Measurements from ENCODE around the gene HOXA3. TPM values are rescaled to one million over a fixed set of nuclear protein-coding genes. Genes with fewer than 3 reads are reported as not detected.

Gene HOXA3
- polyA plus RNA-seq, 3 donors = not detected

GRCh38 chr7:27200761-27201579 lies 48.6 kb upstream of the HOXA3 start:
- Mint-ChIP-seq H3K4me1 (peaks cover 61% of the 10 kb centered on the region), H3K36me3 (peaks cover 7 to 23% of the 10 kb centered on the region in 2 donors), H3K27ac (peak overlapping the region in 1 of 7 donors; percentile 62), H3K27me3 (ENCODE audit: low read depth in 3 of 3) (peaks cover 88 to 94% (median 91%) of the 10 kb centered on the region in 3 donors), H3K4me3 (peak overlapping the region; percentile 78 to 95), H3K9me3 (peaks cover 0 to 45% (median 31%) of the 10 kb centered on the region in 7 donors)
- intact Hi-C loops (cut with micrococcal nuclease) = loop anchor here (5.0 to 10.0 kb wide), 3 partner anchors 34 to 894 kb away; partner anchors contain the start of genes EVX1 (in 1 of the 2) and HOXA9 (in 1 of the 2)
- no peak overlapping the region for H3K27ac ChIP-seq (ENCODE audit: low read depth in 1 of 2, low read length in 2 of 2)
- H3K9me3 ChIP-seq (replicated peaks in 1 of 2; ENCODE audit: control insufficient read depth in 1 of 2, insufficient read depth in 1 of 2, low read length in 2 of 2) = peaks cover 0 to 44% of the 10 kb centered on the region in 2 donors
- no peak overlapping the region for H3K9ac ChIP-seq (ENCODE audit: insufficient read depth, low read length, poor library complexity, severe bottlenecking)
- no peaks in the 10 kb centered on the region for H3K79me2 ChIP-seq (ENCODE audit: insufficient read depth, low read length)
- H3K27me3 ChIP-seq (ENCODE audit: control insufficient read depth in 2 of 2, insufficient read depth in 2 of 2, low read length in 2 of 2) = peaks cover 87 to 94% of the 10 kb centered on the region in 2 donors
- 10% methylated on average over 5 of the region's 14 CpGs for whole genome bisulfite sequencing (ENCODE audit: insufficient coverage)
- no peaks in the 10 kb centered on the region for H4K20me1 ChIP-seq (ENCODE audit: insufficient read depth, low read length)
- H3K4me1 ChIP-seq (ENCODE audit: control insufficient read depth in 1 of 2, insufficient read depth in 2 of 2, low read length in 2 of 2) = peaks cover 41 to 48% of the 10 kb centered on the region in 2 donors
- TF ChIP-seq CTCF (IDR thresholded peaks at IDR 0.05) = no peak
- peak overlapping the region in 2 of 3 experiments; percentile 15 to 72 for H3K4me3 ChIP-seq (replicated peaks in 1 of 3; ENCODE audit: low read depth in 2 of 3, low read length in 3 of 3)
- H3K36me3 ChIP-seq (replicated peaks in 1 of 2; ENCODE audit: control insufficient read depth in 1 of 2, insufficient read depth in 2 of 2, low read length in 2 of 2) = no peaks in the 10 kb centered on the region
- DNase-seq = peak; percentile 61 to 74 (median 73)
- peak overlapping the region; percentile 78 for H3K4me2 ChIP-seq (replicated peaks; ENCODE audit: extremely low read depth, low read length, poor library complexity, severe bottlenecking)
- H2AFZ ChIP-seq (ENCODE audit: insufficient read depth, low read depth, low read length, poor library complexity, severe bottlenecking) = peak overlapping the region; percentile 18

- Histone ChIP-seq H3K9me3 (replicated peaks in 1 of 2; ENCODE audit: control insufficient read depth in 1 of 2, insufficient read depth in 1 of 2, low read length in 2 of 2) (peaks cover 0 to 36% of the 10 kb centered on the region in 2 donors), H2AFZ (ENCODE audit: insufficient read depth, low read depth, low read length, poor library complexity, severe bottlenecking) (peak within 1 kb of the TSS; percentile 47), H3K36me3 (replicated peaks in 1 of 2; ENCODE audit: control insufficient read depth in 1 of 2, insufficient read depth in 2 of 2, low read length in 2 of 2) (no peaks in the 10 kb centered on the region), H3K27me3 (ENCODE audit: control insufficient read depth in 2 of 2, insufficient read depth in 2 of 2, low read length in 2 of 2) (peaks cover 87 to 94% of the 10 kb centered on the region in 2 donors), H3K9ac (ENCODE audit: insufficient read depth, low read length, poor library complexity, severe bottlenecking) (no peak within 1 kb of the TSS), H4K20me1 (ENCODE audit: insufficient read depth, low read length) (no peaks in the 10 kb centered on the region), H3K4me3 (replicated peaks in 1 of 3; ENCODE audit: low read depth in 2 of 3, low read length in 3 of 3) (peak within 1 kb of the TSS in 2 of 3 experiments; percentile 16 to 72), H3K27ac (ENCODE audit: low read depth in 1 of 2, low read length in 2 of 2) (no peak within 1 kb of the TSS), H3K79me2 (ENCODE audit: insufficient read depth, low read length) (no peaks in the 10 kb centered on the region), H3K4me2 (replicated peaks; ENCODE audit: extremely low read depth, low read length, poor library complexity, severe bottlenecking) (peak within 1 kb of the TSS; percentile 78), H3K4me1 (ENCODE audit: control insufficient read depth in 1 of 2, insufficient read depth in 2 of 2, low read length in 2 of 2) (peaks cover 36 to 44% of the 10 kb centered on the region in 2 donors)
- 1% methylated on average over 77 of the region's 99 CpGs for WGBS (ENCODE audit: insufficient coverage)
- peaks cover 5 to 21% of the 10 kb centered on the region in 2 donors for H3K36me3 Mint-ChIP-seq
- H3K9me3 Mint-ChIP-seq = peaks cover 0 to 42% (median 25%) of the 10 kb centered on the region in 7 donors
- intact Hi-C loops (cut with micrococcal nuclease) = loop anchor here (5.0 to 10.0 kb wide), 6 partner anchors 33 to 895 kb away; partner anchors contain the start of genes EVX1 (in 1 of the 2) and HOXA9 (in 1 of the 2)
- no peak within 1 kb of the TSS for H3K27ac Mint-ChIP-seq
- DNase-seq = no peak
- no peak for TF ChIP-seq CTCF (IDR thresholded peaks at IDR 0.05)
- peaks cover 55% of the 10 kb centered on the region for H3K4me1 Mint-ChIP-seq
- H3K4me3 Mint-ChIP-seq = peak within 1 kb of the TSS; percentile 82 to 98
- peaks cover 86 to 92% (median 89%) of the 10 kb centered on the region in 3 donors for H3K27me3 Mint-ChIP-seq (ENCODE audit: low read depth in 3 of 3)
These were observed 47.7 kb upstream of the HOXA3 start, which contains the start of gene HOXA13 for GRCh38 chr7:27199849-27200760. TSS of gene HOXA13 (minus strand) at chr7:27200091. CDS start at chr7:27200077, 14 bp downstream.

Data from CD14-positive monocyte (primary cell).